Left forelimb (tissue), 1 donor: ENCODE results near the gene CD81.

ENCODE experiments used
- DNase-seq: peaks from one replicate; pipeline ENCODE4 v3.0.0-alpha.2; 2018; ENCODE audit warnings: low spot score

Gene CD81

DNA sequence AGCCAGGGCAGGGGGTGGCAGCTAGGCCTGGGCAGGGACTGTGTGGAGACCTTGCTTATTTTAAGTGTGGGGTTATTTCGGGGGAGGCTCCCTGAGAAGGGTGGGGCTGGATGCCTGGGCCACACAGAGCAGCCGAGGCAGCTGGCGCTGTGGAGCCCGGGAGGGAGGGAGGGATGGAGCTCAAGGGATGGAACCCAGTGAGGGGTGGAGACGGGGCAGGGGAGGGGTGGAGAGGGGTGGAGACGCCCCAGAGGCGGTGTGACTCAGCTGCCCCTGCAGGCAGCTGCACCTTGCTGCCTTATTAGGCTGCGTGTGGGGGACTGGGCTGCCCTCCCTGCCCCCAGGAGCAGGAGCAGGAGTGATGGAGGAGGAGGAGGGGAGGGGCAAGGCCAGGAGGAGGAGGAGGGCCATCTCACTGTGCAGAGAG lies 13.6 kb downstream of the CD81 start:
- DNase-seq: no peak

DNA sequence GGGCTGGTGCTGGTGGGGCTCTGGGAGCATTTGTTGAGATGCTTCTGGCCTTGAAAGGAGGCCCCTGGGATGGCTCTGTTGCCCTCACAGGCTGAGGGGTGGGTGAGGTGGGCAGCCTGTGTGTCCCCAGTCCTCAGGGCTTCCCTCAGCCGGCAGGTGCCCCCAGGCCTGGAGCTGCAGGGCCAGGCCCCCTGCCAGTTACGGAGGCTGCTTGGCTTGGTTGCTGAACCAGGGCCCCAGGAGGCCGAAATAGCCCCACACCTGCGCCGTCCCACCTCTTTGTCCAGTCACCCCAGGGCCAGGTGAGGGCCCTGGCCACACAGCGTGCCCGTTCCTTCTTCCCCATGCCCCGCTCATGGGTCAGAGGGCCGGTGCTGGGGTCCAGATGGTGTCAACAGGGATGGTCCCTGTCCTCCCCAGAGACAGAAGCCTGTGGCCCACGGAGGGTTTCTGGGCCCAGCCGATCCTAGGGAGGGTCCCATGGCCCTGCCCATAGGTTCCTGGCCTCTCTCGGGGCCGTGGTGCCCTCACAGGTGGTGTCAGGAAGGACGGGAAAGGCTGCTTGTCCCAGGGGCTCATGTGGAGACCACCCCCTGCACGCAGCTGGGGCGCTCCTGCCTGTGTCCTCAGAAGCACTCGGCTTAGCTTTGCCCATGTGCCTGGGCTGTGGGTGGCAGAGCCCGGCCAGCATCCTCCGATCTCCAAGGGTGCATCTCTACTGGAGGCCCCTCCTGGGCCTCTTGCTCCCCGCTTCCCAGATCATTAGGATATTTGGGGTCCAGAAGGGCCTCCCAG lies 14.3 kb downstream of the CD81 start:
- no peak for DNase-seq

DNA sequence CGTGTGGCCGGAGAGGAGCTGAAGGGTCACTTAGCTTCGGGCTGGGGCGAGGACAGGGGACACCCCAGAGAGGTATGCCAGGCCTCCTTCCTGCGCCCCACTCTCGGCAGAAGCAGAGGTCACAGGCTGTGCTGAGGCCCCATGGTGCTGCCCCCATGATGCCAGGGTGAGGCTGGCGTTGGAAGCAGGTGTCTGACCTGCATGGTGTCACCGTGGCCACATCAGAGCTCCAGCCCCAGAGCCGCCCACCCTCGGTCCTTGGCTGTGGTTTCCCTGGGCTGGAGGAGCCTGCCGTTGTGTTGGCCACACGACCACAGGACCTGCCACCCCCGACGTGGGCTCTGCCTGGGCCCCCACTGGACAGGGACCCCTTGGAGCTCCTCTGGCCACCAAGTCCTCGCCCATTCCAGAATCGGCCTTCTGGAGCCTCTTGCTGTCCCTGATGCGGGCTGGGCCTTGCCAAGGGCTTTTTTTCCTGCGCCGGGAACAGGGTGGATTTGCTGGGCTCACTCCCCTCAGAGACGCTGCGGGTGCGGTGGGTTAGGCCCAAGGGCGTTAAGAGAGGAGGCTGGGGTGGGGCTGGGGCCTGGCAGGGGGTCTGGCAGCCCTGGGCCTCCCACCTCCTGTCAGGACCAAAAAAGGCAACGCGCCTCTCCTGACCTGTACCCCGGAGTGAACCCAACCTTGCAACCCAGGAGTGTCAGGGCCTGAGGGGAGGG lies 15.3 kb downstream of the CD81 start:
- DNase-seq: no peak

DNA sequence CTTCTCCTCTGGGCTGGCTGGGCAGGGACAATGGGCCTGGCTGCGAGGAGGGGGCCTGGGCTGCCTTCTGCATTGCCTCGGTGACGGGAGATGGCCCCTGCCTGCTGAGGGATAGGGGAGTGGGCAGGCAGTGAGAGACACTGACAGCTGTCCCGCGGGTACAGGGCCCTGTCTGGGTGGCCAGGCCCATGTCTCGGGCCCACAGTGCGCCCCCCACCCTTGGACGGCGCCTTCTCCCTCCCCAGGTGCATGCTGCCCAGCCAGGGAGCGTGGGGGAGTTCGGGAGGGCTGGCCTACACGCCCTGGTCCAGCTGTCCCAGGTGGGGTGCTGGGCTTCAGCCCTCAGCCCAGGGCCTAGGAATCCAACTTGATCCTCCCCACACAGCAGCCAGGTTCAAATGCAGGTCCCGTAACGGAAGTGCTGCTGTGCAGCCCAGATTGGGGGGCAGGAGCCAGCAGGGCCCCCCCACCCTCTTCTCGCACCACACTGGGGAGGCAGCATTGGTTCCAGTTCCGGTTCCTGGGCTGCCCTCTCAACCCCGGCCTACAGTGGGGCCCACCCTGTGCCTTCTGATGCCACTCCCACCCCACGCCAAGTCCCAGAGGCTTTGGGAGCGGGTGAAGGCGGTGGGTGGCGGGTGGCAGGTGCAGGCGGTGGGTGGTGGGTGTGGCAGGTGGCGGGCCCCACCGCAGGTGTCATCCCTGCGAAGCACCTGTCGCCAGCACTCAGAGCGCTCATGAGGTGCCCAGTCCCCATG lies 16.2 kb downstream of the CD81 start:
- DNase-seq: no peak

DNA sequence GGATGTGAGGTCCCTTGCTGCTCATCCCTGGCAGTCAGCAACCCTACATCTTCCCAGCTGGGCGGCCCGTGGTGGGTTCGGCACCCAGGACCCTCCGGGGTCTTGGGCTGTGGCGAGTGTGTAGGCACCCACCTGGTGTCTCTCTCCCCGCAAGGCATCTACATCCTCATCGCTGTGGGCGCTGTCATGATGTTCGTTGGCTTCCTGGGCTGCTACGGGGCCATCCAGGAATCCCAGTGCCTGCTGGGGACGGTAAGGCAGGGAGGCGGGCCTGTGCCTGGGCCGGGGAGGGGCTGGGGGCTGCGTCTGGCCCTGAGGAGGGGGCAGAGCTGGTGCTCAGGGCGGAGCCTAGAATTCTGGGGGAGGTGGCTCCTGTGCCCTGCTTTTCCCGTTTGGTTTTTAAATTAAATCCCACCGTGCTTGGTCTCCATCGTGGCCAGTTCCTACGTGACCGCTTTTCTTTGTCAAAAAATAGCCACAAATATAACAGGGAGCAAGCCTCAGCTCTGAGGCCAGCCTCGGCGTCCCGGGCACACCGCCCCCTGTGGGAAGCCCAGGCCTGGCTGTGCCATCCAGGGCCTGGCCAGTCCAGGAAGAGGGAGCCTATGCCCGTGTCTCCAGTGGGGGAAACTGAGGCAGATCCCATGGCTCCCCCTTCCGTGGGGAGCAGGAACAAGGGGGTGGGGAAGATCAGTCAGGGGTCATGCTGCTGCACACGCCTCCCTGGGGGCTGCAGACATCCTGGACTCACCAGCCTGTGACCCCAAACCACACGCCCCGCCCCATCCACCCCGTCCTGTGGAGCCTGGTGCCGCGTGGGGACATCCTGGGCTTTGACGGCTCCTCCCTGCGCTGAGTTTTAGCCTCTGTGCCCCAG lies 17.1 kb downstream of the CD81 start:
- no peak for DNase-seq

DNA sequence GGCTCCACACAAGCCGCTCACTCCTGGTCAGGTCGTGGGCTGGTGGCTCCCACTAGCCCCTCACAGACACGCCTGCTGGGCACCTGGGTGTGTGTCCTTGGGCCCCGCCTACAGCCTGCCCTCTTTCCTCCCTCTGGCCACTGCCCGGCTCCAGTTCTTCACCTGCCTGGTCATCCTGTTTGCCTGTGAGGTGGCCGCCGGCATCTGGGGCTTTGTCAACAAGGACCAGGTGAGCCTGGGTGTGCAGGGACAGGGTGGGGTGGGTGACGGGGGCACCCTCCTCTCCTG lies 17.7 kb downstream of the CD81 start:
- DNase-seq: no peak

DNA sequence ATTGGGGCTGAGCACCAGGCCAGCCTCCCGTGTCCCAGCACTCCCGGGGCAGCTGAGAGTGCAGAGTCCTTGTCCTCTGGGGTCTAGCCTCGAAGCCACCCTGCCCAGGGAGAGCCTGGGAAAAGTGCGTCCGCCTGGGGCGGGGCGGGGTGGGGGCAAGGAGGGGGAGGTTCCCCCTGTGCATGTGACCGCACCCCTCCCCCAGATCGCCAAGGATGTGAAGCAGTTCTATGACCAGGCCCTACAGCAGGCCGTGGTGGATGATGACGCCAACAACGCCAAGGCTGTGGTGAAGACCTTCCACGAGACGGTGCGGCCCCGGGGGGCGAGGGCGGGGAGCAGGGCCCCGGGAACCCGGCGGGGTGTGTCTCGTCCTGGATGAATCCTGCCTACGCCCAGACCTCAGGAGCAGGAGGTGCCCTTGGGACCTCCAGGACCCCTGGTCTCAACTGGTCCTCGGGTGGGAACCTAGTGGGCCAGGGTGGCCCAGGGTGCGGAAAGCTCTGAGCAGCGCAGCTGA lies 18.2 kb downstream of the CD81 start:
- no peak for DNase-seq

DNA sequence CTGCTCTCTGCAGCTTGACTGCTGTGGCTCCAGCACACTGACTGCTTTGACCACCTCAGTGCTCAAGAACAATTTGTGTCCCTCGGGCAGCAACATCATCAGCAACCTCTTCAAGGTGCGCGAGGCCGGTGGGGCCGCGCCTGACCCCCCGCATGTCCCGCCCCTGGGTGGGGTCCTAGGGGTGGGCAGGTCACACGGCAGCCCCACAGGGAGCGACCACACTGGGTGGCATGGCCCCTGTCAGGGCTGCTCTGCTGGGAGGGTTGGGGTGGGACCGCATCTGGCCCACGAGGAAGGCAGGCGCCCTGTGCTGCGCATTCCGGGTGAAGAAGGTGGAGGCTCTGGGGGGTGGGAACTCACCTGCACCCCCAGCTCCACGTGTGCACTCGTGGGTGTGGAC lies 18.7 kb downstream of the CD81 start:
- DNase-seq: no peak

DNA sequence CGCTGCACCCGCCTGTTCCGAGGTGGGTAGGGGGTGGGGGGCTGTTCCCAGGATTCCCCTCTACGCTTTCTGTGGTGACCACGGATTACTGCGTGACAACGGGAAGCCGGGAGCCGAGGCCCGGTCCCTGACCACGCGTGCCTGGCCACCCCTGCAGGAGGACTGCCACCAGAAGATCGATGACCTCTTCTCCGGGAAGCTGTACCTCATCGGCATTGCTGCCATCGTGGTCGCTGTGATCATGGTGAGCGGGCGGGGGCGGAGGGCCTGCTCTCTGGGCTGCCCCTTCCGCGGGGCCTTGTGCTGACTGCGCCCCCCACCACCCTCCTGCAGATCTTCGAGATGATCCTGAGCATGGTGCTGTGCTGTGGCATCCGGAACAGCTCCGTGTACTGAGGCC lies 19.4 kb downstream of the CD81 start:
- DNase-seq: no peak

DNA sequence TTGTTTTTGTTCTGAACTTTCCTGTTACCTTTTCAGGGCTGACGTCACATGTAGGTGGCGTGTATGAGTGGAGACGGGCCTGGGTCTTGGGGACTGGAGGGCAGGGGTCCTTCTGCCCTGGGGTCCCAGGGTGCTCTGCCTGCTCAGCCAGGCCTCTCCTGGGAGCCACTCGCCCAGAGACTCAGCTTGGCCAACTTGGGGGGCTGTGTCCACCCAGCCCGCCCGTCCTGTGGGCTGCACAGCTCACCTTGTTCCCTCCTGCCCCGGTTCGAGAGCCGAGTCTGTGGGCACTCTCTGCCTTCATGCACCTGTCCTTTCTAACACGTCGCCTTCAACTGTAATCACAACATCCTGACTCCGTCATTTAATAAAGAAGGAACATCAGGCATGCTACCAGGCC lies 19.9 kb downstream of the CD81 start:
- DNase-seq: no peak

DNA sequence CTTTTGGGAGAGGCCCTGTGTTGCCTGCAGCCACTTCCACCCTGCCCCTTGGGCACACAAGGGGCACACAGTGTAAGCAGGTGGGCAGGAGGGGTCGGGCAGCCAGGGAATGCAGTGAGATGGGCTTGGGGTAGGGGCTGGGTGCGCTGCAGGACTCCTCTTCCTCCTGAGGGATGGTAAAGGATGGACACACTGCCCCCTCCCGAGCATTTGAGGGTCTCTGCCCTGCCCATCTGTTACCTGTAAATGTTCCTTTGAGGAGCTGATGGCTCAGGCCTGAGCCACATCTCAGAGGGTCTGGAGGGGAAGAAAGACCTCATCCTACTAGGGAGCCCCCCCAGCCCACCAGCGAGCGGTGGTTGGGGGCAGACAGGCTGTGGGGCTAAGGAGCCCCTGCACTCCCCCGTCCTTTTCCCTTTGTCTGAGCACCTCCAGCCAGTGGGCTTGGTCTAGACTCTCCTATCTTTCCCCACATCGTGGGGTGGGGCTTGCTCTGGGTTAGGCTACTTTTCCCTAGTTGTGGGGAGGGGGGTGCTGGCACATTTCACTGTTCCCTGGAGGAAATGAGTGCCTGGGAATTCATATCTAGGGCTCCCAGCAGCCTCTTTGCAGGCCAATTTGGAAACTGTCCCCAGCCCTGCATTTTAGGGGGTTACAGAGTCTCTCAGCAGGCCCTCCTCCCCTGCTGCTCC lies 21.7 kb downstream of the CD81 start:
- DNase-seq: no peak

DNA sequence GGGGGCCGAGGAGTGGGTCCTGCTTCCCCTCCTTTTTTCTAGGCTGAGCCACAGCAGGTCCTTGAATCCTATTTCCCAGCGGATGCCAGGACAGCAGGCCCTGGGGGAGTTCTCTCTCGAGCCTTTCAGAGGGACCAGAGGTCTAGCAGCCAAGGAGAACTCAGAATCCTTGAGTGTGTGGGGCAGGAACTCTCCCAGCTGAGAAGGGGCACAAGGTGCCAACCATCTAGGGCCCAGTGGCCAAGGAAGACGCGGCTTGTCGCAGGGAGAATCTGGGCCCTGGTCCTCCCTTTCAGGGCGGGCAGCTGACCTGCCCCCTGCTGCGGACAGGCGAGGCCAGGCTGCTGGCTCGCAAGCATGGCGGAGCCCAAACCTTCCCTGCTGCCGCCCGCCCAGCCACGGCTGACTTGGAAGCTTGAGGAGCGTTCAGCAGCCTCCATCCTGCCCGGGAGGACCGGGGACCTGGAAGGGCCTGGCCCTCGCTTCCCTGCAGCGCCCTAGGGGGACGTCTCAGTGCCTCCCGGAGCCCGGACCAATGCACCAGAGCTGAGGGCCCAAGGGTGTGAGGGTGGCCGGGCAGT lies 22.5 kb downstream of the CD81 start:
- no peak for DNase-seq

DNA sequence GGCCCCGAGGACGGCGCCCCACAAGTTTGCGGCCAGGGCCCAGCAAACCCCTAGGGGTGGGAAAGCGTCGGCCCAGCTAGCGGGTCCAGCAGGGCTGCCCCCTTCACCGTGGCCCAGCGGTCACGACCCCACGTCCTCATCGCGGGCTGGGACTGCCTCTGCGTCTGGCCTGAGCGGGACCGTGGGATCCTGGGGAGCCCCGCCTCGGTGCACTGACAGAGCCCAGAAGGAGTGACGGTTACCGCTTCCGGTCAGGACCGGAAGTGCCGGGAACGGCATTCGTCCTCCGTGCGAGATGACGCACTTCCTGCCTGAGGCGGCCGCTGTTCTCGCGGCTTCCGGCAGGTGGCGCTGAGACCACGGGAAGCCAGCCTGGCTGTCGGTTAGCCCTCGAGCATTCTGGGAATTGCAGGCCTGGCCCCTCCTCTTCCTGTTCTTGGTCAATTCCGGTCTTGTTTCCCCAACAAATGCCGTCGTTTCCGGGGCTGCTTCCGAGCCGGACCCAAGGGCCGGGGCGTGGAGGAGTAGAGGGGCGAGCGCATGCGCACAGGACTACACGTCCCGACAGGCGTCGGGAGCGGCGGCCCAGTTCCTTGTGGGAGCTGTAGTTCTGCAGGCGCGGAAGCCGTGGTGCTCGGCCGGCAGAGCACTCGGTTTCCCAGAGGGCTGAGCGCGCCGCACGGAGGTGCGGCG lies 23.1 kb downstream of the CD81 start, which contains the start of gene TSSC4:
Gene TSSC4 (plus strand): TSS at position 682 of the 693 bp plus-strand sequence. CDS start 1,884 bp downstream, outside the sequence.
- DNase-seq: peak; percentile 100

DNA sequence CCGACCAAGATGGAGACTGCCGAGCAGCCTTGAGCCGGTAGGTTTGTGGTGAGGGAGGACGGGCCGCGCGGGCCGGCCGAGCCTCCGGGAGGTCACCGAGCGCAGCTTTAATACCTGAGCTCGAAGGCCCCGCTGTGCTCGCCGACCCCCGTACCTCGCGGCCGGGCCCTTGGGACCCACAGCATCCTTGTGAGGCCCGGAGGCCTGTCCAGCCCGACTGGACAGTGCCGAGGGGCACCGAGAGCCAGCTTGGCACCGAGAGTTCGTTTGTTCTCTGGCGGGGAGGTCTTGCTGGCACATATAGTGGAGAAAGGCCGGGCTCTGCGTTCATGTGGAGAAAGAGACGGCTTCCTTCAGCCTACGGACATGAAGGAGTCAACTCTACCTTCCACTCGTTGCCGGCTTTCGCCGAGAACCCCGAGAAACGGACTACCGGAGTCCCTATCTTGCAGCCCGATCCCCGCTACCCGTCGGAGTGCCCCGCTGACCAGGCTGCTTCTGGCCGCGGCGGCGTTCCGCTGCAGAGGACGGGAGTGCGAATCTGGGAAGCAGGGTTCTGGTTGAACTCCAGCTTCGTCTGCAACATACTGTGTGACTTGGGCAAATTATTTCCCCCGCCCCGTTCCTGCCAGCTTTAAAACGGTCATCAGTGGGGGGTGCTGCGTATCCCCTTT lies 23.8 kb downstream of the CD81 start:
- DNase-seq: no peak

DNA sequence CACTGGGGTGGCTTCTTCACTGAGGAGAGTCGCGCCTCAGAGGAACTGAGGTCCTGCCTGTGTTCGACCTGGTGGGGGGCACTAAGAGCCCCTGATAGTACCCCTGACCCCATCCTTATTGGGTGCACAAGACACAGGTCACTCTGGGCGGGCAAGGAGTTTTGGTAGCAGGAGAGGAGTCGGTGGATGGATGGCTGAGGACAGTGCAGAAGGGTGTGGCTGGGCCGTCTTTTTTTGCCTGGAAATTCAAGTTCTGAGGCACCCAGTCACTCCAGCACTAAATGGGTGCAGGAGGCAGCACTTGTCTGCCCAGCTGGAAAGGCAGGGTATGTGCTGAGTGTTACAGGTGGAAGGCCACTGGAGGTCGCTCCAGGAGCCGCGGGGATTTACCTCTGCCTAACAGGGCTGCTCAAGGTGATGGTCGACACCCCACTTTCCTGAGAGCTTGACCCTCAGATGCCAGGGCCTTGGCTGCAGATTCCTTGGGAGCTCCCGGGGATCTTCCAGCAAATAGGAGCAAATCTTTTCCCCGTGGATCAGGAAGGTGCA lies 24.4 kb downstream of the CD81 start:
- DNase-seq: no peak

DNA sequence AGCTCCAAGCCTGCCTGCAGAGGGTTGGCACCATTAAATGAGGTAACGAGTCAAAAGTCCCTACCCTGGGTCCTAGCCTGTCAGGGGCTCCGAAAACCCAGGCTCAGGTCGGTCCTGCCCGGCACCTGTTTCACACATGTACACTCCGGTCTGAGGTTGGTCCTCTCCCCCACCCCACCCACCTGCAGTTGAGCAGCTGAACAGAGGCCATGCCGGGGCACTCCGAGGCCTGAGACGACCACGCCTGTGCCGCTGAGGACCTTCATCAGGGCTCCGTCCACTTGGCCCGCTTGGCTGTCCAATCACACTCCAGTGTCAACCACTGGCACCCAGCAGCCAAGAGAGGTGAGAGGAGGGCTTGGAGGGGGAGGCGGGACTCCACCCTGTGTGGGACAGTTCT lies 25.0 kb downstream of the CD81 start:
- DNase-seq: no peak

DNA sequence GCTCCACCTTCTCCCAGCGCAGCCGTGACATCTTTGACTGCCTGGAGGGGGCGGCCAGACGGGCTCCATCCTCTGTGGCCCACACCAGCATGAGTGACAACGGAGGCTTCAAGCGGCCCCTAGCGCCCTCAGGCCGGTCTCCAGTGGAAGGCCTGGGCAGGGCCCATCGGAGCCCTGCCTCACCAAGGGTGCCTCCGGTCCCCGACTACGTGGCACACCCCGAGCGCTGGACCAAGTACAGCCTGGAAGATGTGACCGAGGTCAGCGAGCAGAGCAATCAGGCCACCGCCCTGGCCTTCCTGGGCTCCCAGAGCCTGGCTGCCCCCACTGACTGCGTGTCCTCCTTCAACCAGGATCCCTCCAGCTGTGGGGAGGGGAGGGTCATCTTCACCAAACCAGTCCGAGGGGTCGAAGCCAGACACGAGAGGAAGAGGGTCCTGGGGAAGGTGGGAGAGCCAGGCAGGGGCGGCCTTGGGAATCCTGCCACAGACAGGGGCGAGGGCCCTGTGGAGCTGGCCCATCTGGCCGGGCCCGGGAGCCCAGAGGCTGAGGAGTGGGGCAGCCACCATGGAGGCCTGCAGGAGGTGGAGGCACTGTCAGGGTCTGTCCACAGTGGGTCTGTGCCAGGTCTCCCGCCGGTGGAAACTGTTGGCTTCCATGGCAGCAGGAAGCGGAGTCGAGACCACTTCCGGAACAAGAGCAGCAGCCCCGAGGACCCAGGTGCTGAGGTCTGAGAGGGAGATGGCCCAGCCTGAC lies 26.0 kb downstream of the CD81 start:
- DNase-seq: no peak

DNA sequence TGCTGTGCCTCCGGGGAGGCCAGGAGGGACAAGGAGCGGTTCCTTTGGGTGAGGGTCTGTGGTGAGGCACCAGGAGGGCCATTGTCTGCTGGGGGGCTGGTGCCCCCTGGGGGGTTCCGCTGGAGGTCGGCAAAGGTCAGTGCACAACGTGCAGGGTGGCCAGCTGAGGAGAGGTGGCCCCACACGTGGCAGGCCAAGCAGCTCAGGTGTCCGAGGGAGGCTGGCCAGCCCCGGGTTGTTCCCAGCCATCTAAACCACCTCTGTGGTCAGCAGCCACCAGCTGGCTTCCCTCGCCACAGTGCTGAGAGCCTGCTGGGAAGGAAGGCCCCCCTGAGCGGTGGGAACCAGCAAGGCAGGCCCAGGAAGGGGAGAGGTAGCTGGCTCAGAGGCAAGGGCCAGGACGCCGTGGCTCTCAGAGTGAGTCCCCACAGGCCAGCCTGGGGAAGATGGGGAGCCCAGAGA lies 27.7 kb downstream of the CD81 start:
- no peak for DNase-seq
